Neural progenitor cell (in vitro differentiated cells): ENCODE results near the gene THSD1.
"Not testable (repeated sequence)": the region's sequence is repeated elsewhere in the genome, so short reads cannot be mapped to it uniquely, and the experiment has no call there.

Experiments
- EZH2 ChIP-seq: fragments of 200-600 bp; sonication (generic); IDR thresholded peaks from 2 replicates; pipeline ENCODE4 v1.6.1; 2017; ENCODE audit warnings: antibody characterized with exemption, mild to moderate bottlenecking, moderate library complexity
- TF ChIP-seq, protein P1 (sequence below): fragments of 200-600 bp; sonication (generic); IDR thresholded peaks from 2 replicates; pipeline ENCODE4 v1.5.1; 2017; ENCODE audit warnings: antibody characterized with exemption, mild to moderate bottlenecking

GRCh38 chr13:52337828-52338455 lies 68.0 kb downstream of the THSD1 start:
- not testable (repeated sequence) for TF ChIP-seq EZH2
- TF ChIP-seq, protein P1, sequence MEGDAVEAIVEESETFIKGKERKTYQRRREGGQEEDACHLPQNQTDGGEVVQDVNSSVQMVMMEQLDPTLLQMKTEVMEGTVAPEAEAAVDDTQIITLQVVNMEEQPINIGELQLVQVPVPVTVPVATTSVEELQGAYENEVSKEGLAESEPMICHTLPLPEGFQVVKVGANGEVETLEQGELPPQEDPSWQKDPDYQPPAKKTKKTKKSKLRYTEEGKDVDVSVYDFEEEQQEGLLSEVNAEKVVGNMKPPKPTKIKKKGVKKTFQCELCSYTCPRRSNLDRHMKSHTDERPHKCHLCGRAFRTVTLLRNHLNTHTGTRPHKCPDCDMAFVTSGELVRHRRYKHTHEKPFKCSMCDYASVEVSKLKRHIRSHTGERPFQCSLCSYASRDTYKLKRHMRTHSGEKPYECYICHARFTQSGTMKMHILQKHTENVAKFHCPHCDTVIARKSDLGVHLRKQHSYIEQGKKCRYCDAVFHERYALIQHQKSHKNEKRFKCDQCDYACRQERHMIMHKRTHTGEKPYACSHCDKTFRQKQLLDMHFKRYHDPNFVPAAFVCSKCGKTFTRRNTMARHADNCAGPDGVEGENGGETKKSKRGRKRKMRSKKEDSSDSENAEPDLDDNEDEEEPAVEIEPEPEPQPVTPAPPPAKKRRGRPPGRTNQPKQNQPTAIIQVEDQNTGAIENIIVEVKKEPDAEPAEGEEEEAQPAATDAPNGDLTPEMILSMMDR, result not testable (repeated sequence)
